Activated B cell treated with CpG ODN at 0.5 μM for 24 hours (primary cell): ENCODE data around the gene ELAPOR1. TPM values are rescaled to one million over a fixed set of nuclear protein-coding genes. Genes with fewer than 3 reads are reported as not detected.

Source experiments
- ATAC-seq: fragments of 200-7000 bp; cut with Tn5 transposase; one replicate; pipeline ENCODE4 v1.10.0; 2021; ENCODE audit warnings: low read depth, mild to moderate bottlenecking, moderate library complexity
- CTCF ChIA-PET: fragments of 350-600 bp; sonication (Branson Sonifier 250); formaldehyde crosslinking; loops from one replicate; lab custom pipeline; 2021; ENCODE audit warnings: antibody characterized with exemption; lab: Charles Lee
- POLR2A ChIA-PET: fragments of 350-600 bp; sonication (Branson Sonifier 250); formaldehyde crosslinking; loops from one replicate; lab custom pipeline; 2021; ENCODE audit warnings: antibody characterized with exemption; lab: Charles Lee
- DNase-seq: peaks from one replicate; pipeline ENCODE4 v3.0.0; 2022
- H3K27ac Mint-ChIP-seq: one replicate; pipeline ENCODE4 v1.8.0; 2020; ENCODE audit warnings: mixed read lengths
- H3K27me3 Mint-ChIP-seq: one replicate; pipeline ENCODE4 v1.8.0; 2021; ENCODE audit warnings: mixed read lengths
- H3K36me3 Mint-ChIP-seq: one replicate; pipeline ENCODE4 v1.8.0; 2021; ENCODE audit warnings: low read depth, mixed read lengths
- H3K4me1 Mint-ChIP-seq: one replicate; pipeline ENCODE4 v1.8.0; 2021; ENCODE audit warnings: mixed read lengths
- H3K4me3 Mint-ChIP-seq: one replicate; pipeline ENCODE4 v1.8.0; 2020; ENCODE audit warnings: mild to moderate bottlenecking, mixed read lengths
- H3K9me3 Mint-ChIP-seq: one replicate; pipeline ENCODE4 v1.8.0; 2020; ENCODE audit warnings: mixed read lengths
- intact Hi-C: fragments of 100-400 bp; cut with micrococcal nuclease; formaldehyde crosslinking; loops from one replicate; pipeline ENCODE4 v1.15.1; 2024
- total RNA-seq: library from RNA; stranded (reverse); gene quantifications from 2 replicates; pipeline ENCODE4 v1.2.3, GENCODE V29; 2022
- TF ChIP-seq, protein P1 (sequence below): fragments of 200-600 bp; IDR thresholded peaks from one replicate; pipeline ENCODE4 v1.8.0; 2022; ENCODE audit warnings: antibody characterized with exemption, mild to moderate bottlenecking

Gene ELAPOR1
- total RNA-seq, 1 donor from 2014 or later: 0.38 TPM

DNA sequence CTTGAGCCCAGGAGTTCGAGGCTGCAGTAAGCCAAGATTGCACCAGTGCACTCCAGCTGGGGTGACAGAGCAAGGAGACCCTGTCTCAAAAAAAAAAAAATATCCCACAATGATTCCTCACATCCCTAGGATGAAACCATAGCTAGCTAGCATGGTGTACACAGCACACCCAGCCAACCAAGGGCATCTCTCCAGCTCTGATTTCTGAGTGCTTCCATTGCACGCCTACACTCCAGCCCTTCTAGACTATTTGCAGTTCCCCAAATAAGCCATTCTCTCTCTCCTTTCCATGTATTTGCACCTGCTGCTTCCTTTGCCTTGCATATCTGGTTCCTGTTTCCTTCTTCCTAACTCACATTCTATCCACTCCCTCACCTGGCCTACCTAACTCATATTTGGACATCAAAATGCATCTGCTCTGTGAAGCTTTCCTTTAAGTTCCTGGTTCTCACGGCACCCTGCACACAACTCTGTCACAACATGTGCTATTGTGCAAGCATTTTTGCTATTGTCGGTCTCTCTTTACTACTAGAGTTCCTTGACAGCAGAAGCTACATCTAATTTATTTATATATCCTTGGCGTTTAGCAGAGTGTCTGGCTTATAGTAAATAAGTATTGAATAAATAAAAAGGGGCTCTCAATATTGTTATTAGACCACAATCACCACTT is 2.4 kb upstream of the ELAPOR1 start:
- Mint-ChIP-seq H3K36me3 (no peaks in the 10 kb centered on the region), H3K27ac (no peak overlapping the region), H3K27me3 (peaks cover 25% of the 10 kb centered on the region), H3K4me1 (peaks cover 25% of the 10 kb centered on the region), H3K9me3 (no peaks in the 10 kb centered on the region), H3K4me3 (no peak overlapping the region)
- CTCF ChIA-PET: interaction anchor here (0.9 to 3.4 kb wide), 7 partner anchors 9 to 148 kb away, joined by 3 to 18 read pairs (median 5); partner anchors contain the start of genes CLCC1, TAF13 and WDR47
- TF ChIP-seq, protein P1, sequence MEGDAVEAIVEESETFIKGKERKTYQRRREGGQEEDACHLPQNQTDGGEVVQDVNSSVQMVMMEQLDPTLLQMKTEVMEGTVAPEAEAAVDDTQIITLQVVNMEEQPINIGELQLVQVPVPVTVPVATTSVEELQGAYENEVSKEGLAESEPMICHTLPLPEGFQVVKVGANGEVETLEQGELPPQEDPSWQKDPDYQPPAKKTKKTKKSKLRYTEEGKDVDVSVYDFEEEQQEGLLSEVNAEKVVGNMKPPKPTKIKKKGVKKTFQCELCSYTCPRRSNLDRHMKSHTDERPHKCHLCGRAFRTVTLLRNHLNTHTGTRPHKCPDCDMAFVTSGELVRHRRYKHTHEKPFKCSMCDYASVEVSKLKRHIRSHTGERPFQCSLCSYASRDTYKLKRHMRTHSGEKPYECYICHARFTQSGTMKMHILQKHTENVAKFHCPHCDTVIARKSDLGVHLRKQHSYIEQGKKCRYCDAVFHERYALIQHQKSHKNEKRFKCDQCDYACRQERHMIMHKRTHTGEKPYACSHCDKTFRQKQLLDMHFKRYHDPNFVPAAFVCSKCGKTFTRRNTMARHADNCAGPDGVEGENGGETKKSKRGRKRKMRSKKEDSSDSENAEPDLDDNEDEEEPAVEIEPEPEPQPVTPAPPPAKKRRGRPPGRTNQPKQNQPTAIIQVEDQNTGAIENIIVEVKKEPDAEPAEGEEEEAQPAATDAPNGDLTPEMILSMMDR: no peak
- POLR2A ChIA-PET: interaction anchor here (0.8 to 4.9 kb wide), 5 partner anchors 9 to 35 kb away, joined by 3 to 57 read pairs (median 5); partner anchors contain the start of genes TAF13 and TMEM167B
- intact Hi-C loops: loop anchor here (1.0 to 10.0 kb wide), 8 partner anchors 11 to 511 kb away; partner anchors contain the start of genes GPSM2, PRPF38B, SARS1 and SORT1
- DNase-seq (no peak), ATAC-seq (no peak)

DNA sequence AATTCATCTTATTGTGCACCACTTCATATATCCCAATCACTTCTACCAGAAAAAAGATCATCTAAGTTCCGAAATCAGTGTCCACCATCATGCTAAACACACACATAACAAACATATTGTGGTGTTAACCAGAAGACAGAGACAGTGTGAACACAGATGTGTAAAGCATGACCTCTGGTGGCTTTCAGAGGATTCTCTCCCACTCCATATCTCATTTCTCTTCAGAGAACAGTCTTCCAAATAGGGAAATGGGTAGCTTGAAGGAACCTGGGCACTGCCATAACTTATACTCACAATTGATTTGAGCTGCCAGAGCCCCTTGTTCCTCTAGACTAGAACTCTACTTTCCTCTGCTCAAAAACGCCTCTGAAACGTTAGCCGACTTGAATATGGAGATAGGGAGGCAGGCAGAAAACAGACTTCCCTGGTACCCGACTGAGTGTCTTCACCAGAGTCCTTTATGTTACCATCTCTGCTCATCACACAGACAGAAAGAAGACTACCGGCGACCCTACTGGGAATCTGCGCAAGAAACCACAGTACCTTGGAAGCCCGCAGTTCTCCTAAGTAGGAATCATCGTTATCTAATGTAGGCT is 1.8 kb upstream of the ELAPOR1 start:
- CTCF ChIA-PET: interaction anchor here (0.8 to 2.4 kb wide), 11 partner anchors 10 to 551 kb away, joined by 3 to 18 read pairs (median 3); partner anchors contain the start of genes CLCC1, TAF13 and WDR47
- DNase-seq: no peak
- Mint-ChIP-seq H3K27ac (peak overlapping the region; percentile 43), H3K36me3 (no peaks in the 10 kb centered on the region), H3K27me3 (peaks cover 27% of the 10 kb centered on the region), H3K4me3 (peak overlapping the region; percentile 77), H3K9me3 (no peaks in the 10 kb centered on the region), H3K4me1 (peaks cover 25% of the 10 kb centered on the region)
- POLR2A ChIA-PET: interaction anchor here (0.8 to 4.9 kb wide), 6 partner anchors 9 to 420 kb away, joined by 3 to 57 read pairs (median 6); partner anchors contain the start of genes PRPF38B, SARS1, TAF13 and TMEM167B
- ATAC-seq: peak; percentile 22
- TF ChIP-seq, protein P1: no peak
- intact Hi-C loops: loop anchor here (1.0 to 10.0 kb wide), 8 partner anchors 12 to 510 kb away; partner anchors contain the start of genes GPSM2, PRPF38B, SARS1 and SORT1

DNA sequence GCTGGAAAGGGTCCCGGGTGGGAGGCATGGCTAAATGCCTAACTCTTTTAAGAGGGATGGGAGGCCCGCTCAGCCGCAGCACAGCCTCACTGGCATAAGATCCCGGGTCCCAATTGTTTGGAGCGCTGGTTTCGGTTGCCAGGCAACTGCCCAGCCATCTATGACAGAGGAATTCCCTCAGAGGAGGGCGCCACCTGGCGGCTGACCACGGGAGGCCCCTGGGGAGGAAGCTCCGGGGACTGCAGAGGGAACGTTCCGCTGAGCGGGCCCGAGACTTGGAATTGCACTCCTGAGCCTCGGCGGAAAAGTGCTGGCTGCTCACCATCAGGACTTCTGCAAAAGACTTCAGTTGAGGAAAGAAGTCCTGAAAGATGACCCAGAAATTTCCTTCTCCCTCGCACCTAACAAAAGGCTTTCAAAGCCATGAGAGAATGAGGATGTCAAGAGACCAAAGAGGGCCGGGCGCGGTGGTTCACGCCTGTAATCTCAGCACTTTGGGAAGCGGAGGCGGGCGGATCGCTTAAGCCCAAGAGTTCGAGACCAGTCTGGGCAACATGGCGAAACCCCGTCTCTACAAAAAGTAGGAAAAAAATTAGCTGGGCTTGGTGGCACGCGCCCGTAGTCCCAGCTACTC is 1.1 kb upstream of the ELAPOR1 start:
- CTCF ChIA-PET: interaction anchor here (0.7 to 2.4 kb wide), 14 partner anchors 10 to 552 kb away, joined by 3 to 18 read pairs (median 3); partner anchors contain the start of genes CLCC1, TAF13, TMEM167B and WDR47
- Mint-ChIP-seq H3K4me1 (peaks cover 25% of the 10 kb centered on the region), H3K27me3 (peaks cover 27% of the 10 kb centered on the region), H3K9me3 (no peaks in the 10 kb centered on the region), H3K4me3 (peak overlapping the region; percentile 77), H3K27ac (peak overlapping the region; percentile 56), H3K36me3 (no peaks in the 10 kb centered on the region)
- POLR2A ChIA-PET: interaction anchor here (0.6 to 4.9 kb wide), 8 partner anchors 13 to 1299 kb away, joined by 3 to 57 read pairs (median 5); partner anchors contain the start of genes PRPF38B, SARS1, TAF13 and TMEM167B
- ATAC-seq (peak; percentile 75), DNase-seq (peak; percentile 83)
- TF ChIP-seq, protein P1: peak; percentile 88
- intact Hi-C loops: loop anchor here (1.0 to 10.0 kb wide), 8 partner anchors 12 to 510 kb away; partner anchors contain the start of genes GPSM2, PRPF38B, SARS1 and SORT1

DNA sequence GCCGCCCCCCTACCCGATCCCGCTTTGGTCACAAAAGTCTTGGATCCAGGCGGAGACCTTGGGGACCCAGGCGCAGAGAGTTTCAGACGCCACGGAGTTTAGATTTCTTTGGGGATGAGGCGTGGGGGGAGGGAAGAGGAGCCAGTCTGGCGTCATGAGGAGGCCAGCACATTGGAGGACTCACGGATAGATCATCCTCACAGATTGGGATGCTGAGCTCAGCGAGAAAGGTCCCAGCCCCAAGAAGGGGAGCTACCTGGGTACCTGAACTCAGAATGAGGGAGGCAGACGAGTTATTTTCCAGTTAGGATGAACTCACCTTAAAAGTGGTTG is 393 bp downstream of the ELAPOR1 start:
- peak overlapping the region; percentile 77 for H3K4me3 Mint-ChIP-seq
- H3K27me3 Mint-ChIP-seq: peaks cover 32% of the 10 kb centered on the region
- no peaks in the 10 kb centered on the region for H3K36me3 Mint-ChIP-seq
- H3K27ac Mint-ChIP-seq: no peak overlapping the region
- peaks cover 25% of the 10 kb centered on the region for H3K4me1 Mint-ChIP-seq
- DNase-seq (no peak), ATAC-seq (no peak)
- H3K9me3 Mint-ChIP-seq: no peaks in the 10 kb centered on the region
- intact Hi-C loops: loop anchor here (5.0 to 10.0 kb wide), 5 partner anchors 98 to 508 kb away; partner anchors contain the start of genes GPSM2, PRPF38B, SARS1 and SORT1
- POLR2A ChIA-PET: interaction anchor here (0.5 to 3.1 kb wide), 3 partner anchors 14 to 151 kb away, joined by 3 to 12 read pairs (median 4); partner anchors contain the start of genes CLCC1 and TMEM167B
- TF ChIP-seq, protein P1: no peak
- CTCF ChIA-PET: interaction anchor here (0.7 to 1.4 kb wide), 3 partner anchors 14 to 49 kb away, joined by 3 to 4 read pairs (median 3); no protein-coding TSS in a partner anchor
